ENCODE results near the gene LYSMD1.

GRCh38 chr1:151175863-151176262 is 10.2 kb upstream of the LYSMD1 start, which contains the start of gene TMOD4:
- TF ChIP-seq CTCF (IDR thresholded peaks at IDR 0.05; ENCODE audit: insufficient read depth, low read depth, low read length) (peak; percentile 52), EZH2 (IDR thresholded peaks at IDR 0.05; ENCODE audit: insufficient read depth, low read length) (no peak)
